SW 1271 (cell line): ENCODE measurements around the gene SDF2.
"Not testable (repeated sequence)": the region's sequence is repeated elsewhere in the genome, so short reads cannot be mapped to it uniquely, and the experiment has no call there.

Experiments
- DNase-seq, 2 experiments: peaks; one replicate each; lab custom pipeline; 2025; lab: John Stamatoyannopoulos, UW

SDF2 gene

DNA sequence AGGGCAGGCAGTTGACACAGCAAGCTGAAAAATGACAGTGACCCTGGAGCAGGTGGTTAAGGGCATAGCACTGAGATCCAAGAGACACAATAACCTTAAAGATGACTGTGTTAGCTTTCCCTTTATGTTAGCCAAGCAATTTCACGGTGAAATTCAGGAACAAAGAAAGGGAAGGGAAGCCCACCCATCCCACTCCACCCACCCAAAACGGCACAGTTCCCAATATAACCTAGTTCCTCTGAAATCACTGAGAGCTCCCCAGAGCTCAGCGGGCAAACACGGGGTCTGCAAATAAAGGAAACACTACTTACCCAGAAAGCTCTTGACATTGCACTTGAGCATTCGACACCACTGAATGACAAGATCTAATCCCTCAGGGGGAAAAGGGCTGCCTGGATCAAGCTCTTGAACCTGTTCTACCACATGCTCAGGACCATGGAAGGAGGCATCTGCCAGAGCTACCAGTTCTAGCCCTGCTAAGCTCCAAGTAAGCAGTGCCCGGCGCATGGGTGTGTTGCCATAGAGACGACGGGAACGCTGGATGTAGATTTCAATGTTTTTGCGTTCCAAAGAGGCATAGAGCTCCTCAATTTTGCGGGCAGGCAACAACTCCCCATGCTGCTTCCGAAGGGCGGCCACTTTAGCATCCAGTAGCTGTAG, 27.4 kb downstream of the SDF2 start:
- DNase-seq = no peak

DNA sequence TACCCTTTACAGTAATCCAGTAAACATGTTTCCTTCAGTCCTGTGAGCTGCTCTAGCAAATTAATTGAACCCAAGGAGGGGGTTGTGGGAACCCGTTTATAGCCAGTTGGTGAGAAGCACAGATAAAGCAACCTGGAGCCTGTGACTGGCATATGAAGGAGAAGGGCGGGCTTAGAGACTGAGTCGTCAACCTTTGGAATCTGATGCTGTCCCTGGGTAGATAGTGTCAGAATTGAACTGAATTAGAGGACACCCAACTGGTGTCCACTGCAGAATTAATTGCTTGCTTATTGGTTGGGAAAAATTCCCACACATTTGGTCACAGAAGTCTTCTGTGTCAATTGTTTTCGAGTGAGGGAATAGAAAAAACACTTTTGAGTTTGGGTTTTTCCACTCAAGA, 34.9 kb downstream of the SDF2 start:
- no peak for DNase-seq

DNA sequence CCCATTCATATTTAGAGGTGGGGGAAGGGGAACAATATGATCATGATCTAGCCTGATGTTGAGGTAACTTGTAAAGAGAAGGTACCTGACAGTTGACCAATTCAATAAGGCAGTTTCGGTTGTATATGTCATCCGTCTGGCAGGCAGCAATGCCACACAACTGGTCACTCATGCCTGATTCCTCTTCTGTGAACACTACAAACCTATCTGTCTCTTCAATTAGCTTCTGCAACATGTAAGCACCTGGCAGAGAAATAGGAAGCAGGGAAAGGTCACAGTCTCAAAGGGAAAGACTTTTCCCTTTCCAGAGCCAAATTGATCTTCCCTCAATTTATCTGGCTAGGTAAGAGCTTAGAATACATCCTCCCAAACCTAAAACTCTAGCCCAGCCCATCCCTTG, 37.6 kb downstream of the SDF2 start:
- no peak for DNase-seq

DNA sequence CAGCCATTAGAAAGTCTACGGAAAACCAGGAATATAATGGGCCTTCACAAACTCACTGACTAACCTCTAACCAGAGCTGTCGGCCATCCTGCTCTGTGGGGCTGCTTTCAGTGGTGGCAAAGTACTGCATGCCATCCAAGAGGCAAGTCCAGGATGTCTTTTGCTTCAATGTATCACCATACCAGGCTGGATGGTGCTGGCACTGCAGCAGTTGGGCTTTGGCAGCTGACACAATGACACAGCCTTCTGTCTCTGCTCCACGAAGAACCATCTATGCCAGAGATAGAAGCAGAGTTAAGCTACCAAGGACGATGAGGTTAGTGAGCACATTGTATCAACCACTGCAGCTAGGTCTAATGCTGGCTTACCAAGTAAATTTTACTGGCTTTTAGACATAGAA, 38.0 kb downstream of the SDF2 start:
- no peak for DNase-seq

DNA sequence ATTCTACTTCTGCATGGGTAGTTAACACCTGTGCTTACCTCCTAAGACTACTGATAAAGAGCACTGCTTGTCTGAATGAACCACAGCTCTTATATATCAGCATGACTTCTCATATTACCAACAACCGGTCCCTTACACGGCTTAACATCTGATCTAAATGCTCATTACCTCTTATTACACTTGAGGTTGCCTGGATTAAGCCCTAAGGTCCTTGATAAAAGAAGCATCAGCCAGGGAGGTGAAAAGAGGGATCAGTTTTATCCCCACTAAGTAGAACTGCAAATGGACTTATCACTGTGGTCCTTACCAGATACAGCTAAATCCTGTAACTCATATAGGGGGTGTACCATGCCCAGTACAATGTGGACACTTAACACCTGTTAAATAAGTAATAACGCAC, 39.5 kb downstream of the SDF2 start:
- DNase-seq = no peak

DNA sequence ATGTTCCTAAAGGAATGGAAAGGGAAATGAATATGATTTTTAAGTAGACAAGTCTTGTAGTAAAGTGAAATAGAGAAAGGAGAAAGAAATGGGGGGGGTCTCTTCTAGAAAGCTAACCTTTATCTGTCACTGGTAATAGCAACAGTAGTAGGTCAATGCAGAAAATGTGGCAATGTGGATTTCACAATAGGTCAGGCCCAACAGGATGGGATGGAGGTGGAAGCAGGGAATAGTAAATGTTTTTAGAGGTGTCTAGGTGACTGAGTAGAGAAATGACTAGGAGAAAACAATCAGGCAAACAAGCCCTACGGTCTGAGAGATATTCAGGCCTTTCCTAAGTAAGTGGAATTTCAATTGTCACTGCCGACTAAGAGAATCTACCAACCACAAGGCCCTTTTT, 41.7 kb downstream of the SDF2 start:
- no peak for DNase-seq

DNA sequence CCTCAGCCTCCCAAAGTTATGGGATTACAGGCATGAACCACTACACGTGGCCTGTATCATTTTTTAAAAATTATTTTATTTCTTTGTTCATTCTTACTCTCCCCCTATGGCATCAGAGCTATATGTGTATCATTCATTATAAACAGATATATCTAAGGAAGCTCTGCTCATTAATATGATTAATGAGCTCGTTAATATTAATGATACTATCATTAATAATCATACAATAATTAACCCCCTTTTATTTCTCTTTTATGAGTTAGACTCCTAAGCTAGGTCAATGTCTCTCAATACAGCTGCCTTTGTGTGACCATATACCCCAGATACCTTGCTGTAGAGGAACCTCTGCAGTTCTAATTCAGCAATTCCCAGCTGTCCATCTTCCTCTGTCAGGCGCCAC, 43.2 kb downstream of the SDF2 start:
- no peak for DNase-seq

DNA sequence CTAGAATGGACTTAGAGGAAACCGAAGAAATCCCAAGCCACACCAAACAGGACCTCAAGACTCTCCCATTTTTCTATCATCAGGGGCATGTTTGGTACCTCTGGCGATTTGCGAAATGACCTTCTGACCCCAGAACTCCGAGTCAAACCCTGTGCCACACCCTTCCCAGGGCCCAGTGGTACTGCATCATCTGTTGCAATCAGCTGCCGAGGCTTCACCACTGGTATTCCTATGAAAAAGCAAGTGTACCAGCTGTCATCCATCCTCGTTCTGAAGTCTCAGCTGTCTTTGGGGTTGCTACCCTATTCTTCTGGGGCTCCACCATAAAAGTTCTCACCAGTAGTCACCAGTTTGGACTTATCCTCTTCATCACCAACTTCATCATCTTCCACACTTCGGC, 45.4 kb downstream of the SDF2 start:
- no peak for DNase-seq

DNA sequence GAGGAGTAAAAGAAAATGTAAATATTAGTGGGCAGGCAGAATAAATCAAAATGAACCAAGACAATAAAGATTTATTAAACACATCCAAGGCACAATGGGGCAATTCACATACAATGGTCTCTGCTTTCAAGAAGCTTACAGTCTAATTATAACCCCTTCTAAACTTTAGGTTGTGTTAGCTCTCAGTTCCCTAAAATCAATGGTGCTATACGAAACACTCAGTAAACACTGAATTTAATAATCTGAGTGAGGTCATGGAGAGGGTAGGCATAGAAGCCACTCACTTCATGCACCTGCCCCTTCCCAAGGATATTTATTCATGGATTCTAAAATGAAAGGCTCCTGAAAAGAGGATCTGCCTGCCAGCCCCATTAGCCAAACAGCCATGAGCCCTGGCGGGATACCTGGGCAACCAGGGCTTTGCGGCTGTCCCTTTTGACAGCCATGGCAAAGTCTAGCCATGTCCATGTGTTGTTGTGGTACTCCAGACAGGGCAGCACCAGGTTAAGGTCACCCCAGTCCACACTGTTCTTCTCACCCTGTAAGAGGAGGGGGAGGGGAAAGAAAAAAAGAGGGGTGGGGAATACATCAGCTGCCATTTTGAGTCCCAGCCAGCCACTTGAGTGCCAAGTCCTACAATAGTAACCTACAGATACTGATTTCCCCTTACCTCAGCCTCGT, 46.3 kb downstream of the SDF2 start:
- DNase-seq = no peak

DNA sequence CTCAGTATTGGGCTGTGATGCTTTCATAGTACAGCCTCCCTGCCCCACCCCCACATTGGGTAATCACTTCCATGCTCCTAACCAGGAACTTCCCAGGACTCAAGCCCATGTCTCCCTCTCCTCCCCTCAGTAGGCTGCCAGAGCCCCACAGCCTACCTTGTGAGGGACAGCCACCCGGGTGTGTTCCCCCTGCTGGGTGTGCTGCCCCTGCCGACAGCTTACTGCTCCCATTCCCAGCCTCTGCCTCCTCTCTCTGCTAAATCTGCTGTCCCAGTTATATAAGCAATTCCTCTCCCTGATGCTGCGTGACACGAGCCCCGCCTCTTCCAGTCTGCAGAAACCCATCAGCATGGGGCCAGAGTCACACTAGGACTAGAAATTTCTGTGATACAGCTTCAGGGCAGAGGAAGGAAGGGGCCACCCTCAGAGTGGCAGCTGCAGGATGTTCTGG, 47.8 kb downstream of the SDF2 start, which contains the start of gene RSKR:
Gene RSKR, minus strand, starts transcription at position 255 of the 451 bp plus-strand sequence. Its CDS starts 24 bp downstream, at position 231.
- DNase-seq = no peak

DNA sequence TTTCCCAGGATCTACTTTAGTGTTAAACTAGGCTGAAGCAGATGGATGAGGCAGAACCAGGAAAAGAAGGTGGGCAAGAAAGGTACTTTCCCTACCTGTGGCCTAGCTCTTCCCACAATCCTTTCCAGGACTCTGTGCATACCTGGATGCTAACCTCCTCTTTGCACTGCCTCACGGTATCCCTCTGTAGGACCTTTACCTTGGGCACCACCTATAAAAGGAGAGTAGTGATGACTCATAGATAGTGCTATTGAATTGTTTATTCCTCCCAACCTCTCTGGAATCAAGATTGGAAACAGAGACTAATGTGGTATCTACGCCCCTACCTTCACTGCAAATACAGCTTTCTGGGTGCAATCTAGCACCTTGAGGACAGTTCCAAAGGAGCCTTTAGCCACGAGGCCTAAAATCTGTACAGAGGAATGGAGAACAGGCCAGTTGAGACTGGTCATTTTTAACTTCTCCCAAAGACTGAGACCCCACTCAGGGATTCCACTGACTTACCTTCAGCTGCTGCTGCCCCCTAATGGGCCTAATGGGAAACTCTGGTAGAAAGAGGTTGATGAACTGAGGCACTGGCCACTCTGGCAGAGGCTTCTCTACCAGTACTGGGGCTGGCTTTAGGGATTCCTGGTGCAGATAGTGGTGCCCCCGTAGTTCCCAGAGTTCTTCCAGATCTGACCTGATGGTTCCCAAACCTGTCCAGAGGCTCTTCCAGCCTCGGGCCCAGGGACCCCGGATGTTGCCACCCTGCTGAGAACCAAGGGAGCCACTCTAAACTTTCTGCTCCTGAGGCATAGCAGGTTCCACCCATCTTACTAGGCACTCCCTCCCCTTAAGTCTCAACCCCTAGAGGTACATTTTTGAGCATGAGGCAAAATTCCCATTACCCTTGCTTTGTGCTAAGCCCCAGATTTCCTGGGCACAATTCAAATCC, 48.5 kb downstream of the SDF2 start:
- DNase-seq = peak in 1 of 2 experiments; percentile 14

DNA sequence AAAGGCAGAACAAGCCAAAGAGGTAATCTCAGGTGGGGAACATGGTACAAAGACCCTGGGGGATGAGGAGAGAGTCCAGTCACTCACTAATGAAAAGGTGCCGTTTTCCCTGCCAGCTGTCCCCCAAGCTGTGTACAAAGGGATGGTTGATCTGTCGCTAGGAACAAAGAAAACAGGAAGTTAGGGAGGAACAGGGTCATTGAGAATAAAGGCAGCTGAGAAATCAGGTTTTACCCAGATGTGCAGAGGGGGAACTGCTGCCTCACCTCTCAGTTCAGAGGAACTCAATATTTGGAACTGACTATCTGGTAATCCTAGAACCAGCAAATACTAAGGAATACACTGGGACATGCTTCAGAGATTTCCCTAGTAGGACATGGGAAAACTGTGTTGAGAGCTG, 49.2 kb downstream of the SDF2 start:
- DNase-seq = no peak

DNA sequence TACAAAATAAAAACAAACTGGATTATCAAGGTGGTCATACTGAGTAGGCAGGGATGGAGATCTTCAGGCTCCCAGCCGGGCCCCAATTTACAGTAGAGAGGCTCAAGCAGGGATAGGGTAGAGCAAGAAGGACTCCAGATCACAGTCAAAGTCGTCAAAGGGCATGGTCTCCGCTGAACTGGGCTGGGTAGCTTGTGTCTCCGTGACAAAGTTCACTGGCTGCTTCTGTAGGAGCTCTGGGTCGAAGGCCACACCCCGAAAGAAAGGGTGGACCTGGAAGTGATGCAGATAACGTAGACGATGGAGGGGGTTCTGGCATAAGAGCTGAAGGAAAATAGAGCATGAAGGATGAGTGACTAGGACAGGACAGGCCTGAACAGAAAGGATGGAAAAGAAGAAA, 51.3 kb downstream of the SDF2 start:
- DNase-seq = no peak

DNA sequence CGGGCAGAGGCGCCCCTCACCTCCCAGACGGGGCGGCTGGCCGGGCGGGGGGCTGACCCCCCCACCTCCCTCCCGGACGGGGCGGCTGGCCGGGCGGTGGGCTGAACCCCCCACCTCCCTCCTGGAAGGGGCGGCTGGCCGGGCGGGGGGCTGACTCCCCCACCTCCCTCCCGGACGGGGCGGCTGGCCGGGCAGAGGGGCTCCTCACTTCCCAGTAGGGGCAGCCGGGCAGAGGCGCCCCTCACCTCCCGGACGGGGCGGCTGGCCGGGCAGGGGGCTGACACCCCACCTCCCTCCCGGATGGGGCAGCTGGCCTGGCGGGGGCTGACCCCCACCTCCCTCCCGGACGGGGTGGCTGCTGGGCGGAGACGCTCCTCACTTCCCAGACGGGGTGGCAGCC, 57.7 kb downstream of the SDF2 start:
- DNase-seq = not testable (repeated sequence)

DNA sequence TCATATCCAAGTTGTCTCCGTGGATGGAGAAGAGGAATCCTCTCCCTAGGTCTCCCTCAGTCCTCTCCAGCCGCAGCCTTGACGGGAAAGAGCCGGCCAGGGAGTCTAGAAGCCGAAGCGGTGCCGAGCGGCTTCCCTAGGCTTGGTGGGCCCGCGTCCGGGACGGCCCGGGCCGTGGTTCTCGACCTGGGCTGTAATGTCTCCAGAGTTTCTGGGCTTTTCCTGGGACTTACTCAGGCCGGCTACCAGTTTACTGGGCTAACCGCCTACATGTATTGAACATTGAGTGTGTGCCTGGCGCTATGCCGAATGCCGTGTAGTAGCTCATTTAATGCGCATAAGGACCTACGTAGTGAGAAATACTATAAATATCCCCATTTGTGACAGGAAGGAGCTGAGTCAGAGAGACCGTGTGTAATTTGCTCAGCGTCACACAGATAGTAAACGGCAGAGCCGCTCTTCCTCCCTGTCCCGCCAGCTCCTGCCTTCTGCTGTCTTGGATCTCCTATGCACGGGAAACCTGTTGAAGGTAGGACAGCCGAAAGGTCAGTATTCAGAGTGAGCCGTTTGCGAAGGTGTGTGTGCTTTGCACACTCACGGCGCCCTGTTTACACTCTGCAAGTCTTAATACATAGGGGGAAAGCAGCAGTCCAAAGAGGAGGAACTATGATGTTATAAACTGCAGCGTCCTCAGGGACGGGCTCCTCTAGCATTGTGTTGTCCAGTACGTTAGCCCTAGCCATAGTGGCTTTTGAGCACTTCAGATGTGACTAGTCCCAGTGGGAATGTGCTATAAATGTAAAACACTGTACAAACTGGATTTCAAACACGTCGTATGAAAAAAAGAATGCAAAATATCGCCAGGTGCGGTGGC, 62.2 kb downstream of the SDF2 start:
- peak; percentile 29 to 72 for DNase-seq

DNA sequence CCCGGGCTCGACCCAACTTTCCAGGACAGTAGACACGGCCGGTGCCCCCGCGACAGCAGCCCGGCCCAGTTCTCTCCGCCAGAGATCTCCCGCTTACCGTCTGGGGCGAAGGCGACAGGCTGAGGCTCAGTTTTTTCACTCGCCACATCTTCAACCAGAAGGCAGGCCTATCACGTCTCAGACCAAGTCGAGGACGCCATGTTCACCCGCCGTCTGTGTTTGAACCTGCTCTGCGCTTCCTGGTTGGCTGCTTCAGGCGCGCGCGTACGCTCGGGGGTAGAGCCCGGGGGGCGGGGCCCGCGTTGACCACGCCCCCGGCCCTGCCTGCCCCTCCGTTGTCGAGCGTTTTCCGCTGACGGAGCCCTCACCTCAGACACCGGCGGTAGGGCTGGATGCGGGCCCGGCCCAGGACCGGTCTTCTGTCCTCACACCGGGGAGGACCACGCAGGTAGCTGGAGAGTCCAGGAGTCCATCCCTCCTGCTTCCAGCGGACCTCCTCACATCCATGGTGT, 62.9 kb downstream of the SDF2 start, which contains the start of gene SPAG5:
Gene SPAG5, minus strand, starts transcription at position 227 of the 512 bp plus-strand sequence. Its CDS starts 79 bp downstream, at position 148.
- peak; percentile 70 to 94 for DNase-seq

DNA sequence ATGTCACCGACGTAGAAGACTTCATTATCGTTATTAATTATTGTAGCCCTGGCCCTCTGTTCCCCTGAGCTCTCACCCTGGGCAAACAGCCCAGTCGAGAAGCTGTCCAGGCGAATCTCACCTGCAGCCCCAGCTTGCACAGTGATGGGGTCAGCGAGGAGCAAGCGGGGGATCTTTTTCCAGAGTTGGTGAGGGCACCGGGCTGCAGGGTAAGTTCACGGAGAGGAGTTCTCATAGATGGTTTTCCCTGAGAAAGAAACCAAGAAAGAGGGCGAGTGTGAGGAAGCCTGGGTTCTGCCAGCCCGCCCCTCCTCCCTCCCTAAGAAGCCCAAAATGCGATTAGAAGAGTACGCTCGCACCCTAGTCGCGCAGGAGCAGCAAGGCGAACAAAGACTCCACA, 63.3 kb downstream of the SDF2 start:
- DNase-seq = no peak
